OCI-LY7 (cell line): Measurements from ENCODE around the gene NFIA.

Experiments used
- CTCF ChIP-seq: fragments of 200-600 bp; sonication (generic); conservative IDR thresholded peaks from 2 replicates; pipeline ENCODE4 v1.5.1; 2014; ENCODE audit warnings: mild to moderate bottlenecking, antibody characterized with exemption, low read length, moderate library complexity, mixed read lengths
- EZH2phosphoT487 ChIP-seq: fragments of 200-600 bp; sonication (generic); IDR thresholded peaks from 2 replicates; pipeline ENCODE4 v1.6.1; 2018; ENCODE audit warnings: low read depth, borderline replicate concordance, mild to moderate bottlenecking, mixed run types, antibody characterized with exemption, low read length, moderate library complexity, mixed read lengths

- TF ChIP-seq CTCF: no peak
- no peak for TF ChIP-seq EZH2phosphoT487
Observed at GRCh38 chr1:61047061-61047460, 35.3 kb upstream of the NFIA start.
